ENCODE data around the gene UTRN.

UTRN gene

GRCh38 chr6:144284783-144285547 is at the start of gene UTRN:
Gene UTRN (plus strand): TSS chr6:144285335. CDS start chr6:144291829, 6,494 bp downstream.
- no peak for DNase-seq

- no peak for DNase-seq
Observed at GRCh38 chr6:144244688-144245087, 40.4 kb upstream of the UTRN start.

- no peak for DNase-seq
Observed at GRCh38 chr6:144246988-144247387, 38.1 kb upstream of the UTRN start.

- no peak for DNase-seq
Observed at GRCh38 chr6:144248003-144248402, 37.1 kb upstream of the UTRN start.

GRCh38 chr6:144248476-144249301 is 36.4 kb upstream of the UTRN start:
- no peak for DNase-seq

- no peak for DNase-seq
Observed at GRCh38 chr6:144250276-144250675, 34.9 kb upstream of the UTRN start.

- DNase-seq = no peak
Observed at GRCh38 chr6:144252259-144252658, 32.9 kb upstream of the UTRN start.

- no peak for DNase-seq
Observed at GRCh38 chr6:144259986-144260385, 25.1 kb upstream of the UTRN start.

- no peak for DNase-seq
Observed at GRCh38 chr6:144262470-144263369, 22.4 kb upstream of the UTRN start.

GRCh38 chr6:144263786-144264185 is 21.3 kb upstream of the UTRN start:
- no peak for DNase-seq

- no peak for DNase-seq
Observed at GRCh38 chr6:144264270-144265060, 20.7 kb upstream of the UTRN start.

GRCh38 chr6:144265061-144265357 is 20.1 kb upstream of the UTRN start:
- DNase-seq = no peak

- DNase-seq = no peak
Observed at GRCh38 chr6:144265390-144265789, 19.7 kb upstream of the UTRN start.

GRCh38 chr6:144266091-144266649 is 19.0 kb upstream of the UTRN start:
- DNase-seq = no peak

- DNase-seq = no peak
Observed at GRCh38 chr6:144268794-144269349, 16.3 kb upstream of the UTRN start.

GRCh38 chr6:144277174-144277573 is 8.0 kb upstream of the UTRN start:
- DNase-seq = no peak

GRCh38 chr6:144277605-144278227 is 7.4 kb upstream of the UTRN start:
- DNase-seq = no peak

- DNase-seq = no peak
Observed at GRCh38 chr6:144278659-144279314, 6.3 kb upstream of the UTRN start.

- DNase-seq = no peak
Observed at GRCh38 chr6:144279484-144280150, 5.5 kb upstream of the UTRN start.

Measured in NCI-H1436 (cell line).